Breast epithelium (tissue), 3 donors: ENCODE results near the gene LMO1.

Experiments
- POLR2A ChIP-seq: fragments of 450-650 bp; IDR thresholded peaks from one replicate; pipeline ENCODE4 v1.6.1; 2016; ENCODE audit warnings: antibody characterized with exemption, mild to moderate bottlenecking, moderate library complexity
- TF ChIP-seq, protein P1 (sequence below), 3 donors: fragments of 450-650 bp; IDR thresholded peaks; one replicate each; pipeline ENCODE4 v1.5.1; 2016 to 2017; ENCODE audit warnings: antibody characterized with exemption in 3 of 3, mild to moderate bottlenecking in 3 of 3, moderate library complexity in 3 of 3

- TF ChIP-seq, protein P1, sequence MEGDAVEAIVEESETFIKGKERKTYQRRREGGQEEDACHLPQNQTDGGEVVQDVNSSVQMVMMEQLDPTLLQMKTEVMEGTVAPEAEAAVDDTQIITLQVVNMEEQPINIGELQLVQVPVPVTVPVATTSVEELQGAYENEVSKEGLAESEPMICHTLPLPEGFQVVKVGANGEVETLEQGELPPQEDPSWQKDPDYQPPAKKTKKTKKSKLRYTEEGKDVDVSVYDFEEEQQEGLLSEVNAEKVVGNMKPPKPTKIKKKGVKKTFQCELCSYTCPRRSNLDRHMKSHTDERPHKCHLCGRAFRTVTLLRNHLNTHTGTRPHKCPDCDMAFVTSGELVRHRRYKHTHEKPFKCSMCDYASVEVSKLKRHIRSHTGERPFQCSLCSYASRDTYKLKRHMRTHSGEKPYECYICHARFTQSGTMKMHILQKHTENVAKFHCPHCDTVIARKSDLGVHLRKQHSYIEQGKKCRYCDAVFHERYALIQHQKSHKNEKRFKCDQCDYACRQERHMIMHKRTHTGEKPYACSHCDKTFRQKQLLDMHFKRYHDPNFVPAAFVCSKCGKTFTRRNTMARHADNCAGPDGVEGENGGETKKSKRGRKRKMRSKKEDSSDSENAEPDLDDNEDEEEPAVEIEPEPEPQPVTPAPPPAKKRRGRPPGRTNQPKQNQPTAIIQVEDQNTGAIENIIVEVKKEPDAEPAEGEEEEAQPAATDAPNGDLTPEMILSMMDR (IDR thresholded peaks at IDR 0.05): no peak
- TF ChIP-seq POLR2A: no peak
These were observed 439 bp downstream of the LMO1 start for GRCh38 chr11:8263109-8263768.
